ENCODE measurements around the gene SLC44A2.

GRCh38 chr19:10634963-10635362 is 9.6 kb downstream of the SLC44A2 start:
- TF ChIP-seq CTCF (IDR thresholded peaks at IDR 0.05 in 8 of 11, conservative IDR thresholded peaks at IDR 0.05 in 3 of 11), result no peak
- no peak for TF ChIP-seq POLR2A (IDR thresholded peaks at IDR 0.05)
- TF ChIP-seq POLR2AphosphoS5 (IDR thresholded peaks at IDR 0.05), result peak in 1 of 3 donors; percentile 4
